SJCRH30 (cell line): ENCODE data around the gene CXCR3. TPM values are rescaled to one million over a fixed set of nuclear protein-coding genes. Genes with fewer than 3 reads are reported as not detected.
"Not testable (repeated sequence)": the region's sequence is repeated elsewhere in the genome, so short reads cannot be mapped to it uniquely, and the experiment has no call there.

Experiments
- DNase-seq, 2 experiments: peaks; one replicate each; pipeline ENCODE4 v3.0.0-alpha.2; 2015 to 2020
- H3K27ac ChIP-seq: fragments of 250-450 bp; sonication (Bioruptor Pico); 2 replicates; pipeline ENCODE4 v1.5.1; 2020; ENCODE audit warnings: mild to moderate bottlenecking, moderate library complexity
- H3K27me3 ChIP-seq: fragments of 250-450 bp; sonication (Bioruptor Pico); 2 replicates; pipeline ENCODE4 v1.5.1; 2020; ENCODE audit warnings: mild to moderate bottlenecking, moderate library complexity
- H3K36me3 ChIP-seq: fragments of 250-450 bp; sonication (Bioruptor Pico); 2 replicates; pipeline ENCODE4 v1.5.1; 2020; ENCODE audit warnings: mild to moderate bottlenecking, moderate library complexity
- H3K4me1 ChIP-seq: fragments of 250-450 bp; sonication (Bioruptor Pico); 2 replicates; pipeline ENCODE4 v1.5.1; 2020; ENCODE audit warnings: mild to moderate bottlenecking, moderate library complexity
- H3K4me3 ChIP-seq: fragments of 250-450 bp; sonication (Bioruptor Pico); 2 replicates; pipeline ENCODE4 v1.5.1; 2020; ENCODE audit warnings: mild to moderate bottlenecking, moderate library complexity
- H3K9me3 ChIP-seq: fragments of 250-450 bp; sonication (Bioruptor Pico); replicated peaks from 2 replicates; pipeline ENCODE4 v1.5.1; 2020; ENCODE audit warnings: mild to moderate bottlenecking, moderate library complexity
- total RNA-seq: library from RNA; depleted of rRNA; stranded (reverse); fragments of >200 nt; shearing (Covaris generic); gene quantifications from 2 replicates; pipeline ENCODE4 v1.2.3, GENCODE V29; 2014

Gene CXCR3
- total RNA-seq, 1 experiment from 2014 or later, result not detected

DNA sequence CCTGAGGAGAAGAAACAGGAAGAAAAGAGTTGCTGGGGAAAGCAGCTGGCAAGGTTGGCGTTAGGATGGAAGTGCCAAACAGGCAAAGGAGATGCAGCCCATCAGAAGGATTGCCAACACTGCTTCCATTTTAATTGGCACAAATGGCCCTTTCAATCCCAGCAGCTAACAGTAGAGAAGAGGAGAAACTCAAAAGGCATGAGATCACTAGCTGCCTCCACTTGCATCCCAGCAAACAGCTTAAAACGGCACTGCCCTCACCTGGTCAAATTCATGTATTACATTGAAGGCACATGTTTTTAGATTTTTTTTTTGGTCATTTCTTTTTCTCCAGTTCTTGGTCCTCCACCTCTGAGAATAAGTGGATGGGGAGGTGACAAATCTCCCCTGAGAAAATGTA, 34.1 kb upstream of the CXCR3 start:
- no peaks in the 10 kb centered on the region for H3K36me3 ChIP-seq
- H3K9me3 ChIP-seq, result no peaks in the 10 kb centered on the region
- H3K27me3 ChIP-seq, result no peaks in the 10 kb centered on the region
- H3K4me1 ChIP-seq, result no peaks in the 10 kb centered on the region
- DNase-seq, result peak; percentile 51 to 73
- no peak overlapping the region for H3K27ac ChIP-seq
- no peak overlapping the region for H3K4me3 ChIP-seq

DNA sequence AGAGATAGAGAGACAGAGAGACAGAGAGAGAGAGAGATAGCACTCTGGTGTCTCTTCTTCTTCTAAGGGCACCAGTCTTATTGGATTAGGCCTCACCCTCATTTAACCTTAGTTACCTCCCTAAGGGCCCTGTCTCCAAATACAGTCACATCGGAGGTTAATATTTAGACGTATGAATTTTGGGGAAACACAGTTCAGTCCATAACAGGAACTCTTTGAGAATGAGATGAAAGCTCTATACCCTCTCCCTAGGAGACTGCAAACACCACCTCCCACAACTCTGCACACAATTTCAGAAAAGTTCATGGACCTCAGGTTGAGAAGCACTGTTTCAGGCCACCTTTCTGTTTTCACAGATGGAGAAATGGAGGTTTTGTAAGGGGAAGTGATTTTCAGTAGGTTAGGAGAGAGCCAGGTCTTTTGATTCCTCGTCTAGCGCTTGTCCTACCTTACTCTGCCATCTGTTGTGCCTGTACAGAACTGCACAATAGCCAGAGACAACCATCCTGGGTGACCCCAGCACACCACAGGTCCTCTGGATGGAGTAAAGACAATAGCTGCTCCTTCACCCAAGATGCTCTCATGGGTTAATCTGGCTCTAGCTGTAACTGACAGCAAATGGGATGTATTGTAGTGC, 32.1 kb upstream of the CXCR3 start:
- Histone ChIP-seq H3K9me3 (no peaks in the 10 kb centered on the region), H3K27ac (no peak overlapping the region), H3K27me3 (no peaks in the 10 kb centered on the region), H3K36me3 (no peaks in the 10 kb centered on the region), H3K4me3 (no peak overlapping the region), H3K4me1 (no peaks in the 10 kb centered on the region)
- peak in 1 of 2 experiments; percentile 15 for DNase-seq

DNA sequence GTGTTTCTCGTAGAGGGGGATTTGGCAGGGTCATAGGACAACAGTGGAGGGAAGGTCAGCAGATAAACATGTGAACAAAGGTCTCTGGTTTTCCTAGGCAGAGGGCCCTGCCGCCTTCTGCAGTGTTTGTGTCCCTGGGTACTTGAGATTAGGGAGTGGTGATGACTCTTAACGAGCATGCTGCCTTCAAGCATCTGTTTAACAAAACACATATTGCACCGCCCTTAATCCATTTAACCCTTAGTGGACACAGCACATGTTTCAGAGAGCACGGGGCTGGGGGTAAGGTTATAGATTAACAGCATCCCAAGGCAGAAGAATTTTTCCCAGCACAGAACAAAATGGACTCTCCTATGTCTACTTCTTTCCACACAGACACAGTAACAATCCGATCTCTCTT, 26.1 kb upstream of the CXCR3 start:
- H3K27ac ChIP-seq, DNase-seq, H3K4me1 ChIP-seq, H3K36me3 ChIP-seq, H3K27me3 ChIP-seq, H3K4me3 ChIP-seq, H3K9me3 ChIP-seq: not testable (repeated sequence)

DNA sequence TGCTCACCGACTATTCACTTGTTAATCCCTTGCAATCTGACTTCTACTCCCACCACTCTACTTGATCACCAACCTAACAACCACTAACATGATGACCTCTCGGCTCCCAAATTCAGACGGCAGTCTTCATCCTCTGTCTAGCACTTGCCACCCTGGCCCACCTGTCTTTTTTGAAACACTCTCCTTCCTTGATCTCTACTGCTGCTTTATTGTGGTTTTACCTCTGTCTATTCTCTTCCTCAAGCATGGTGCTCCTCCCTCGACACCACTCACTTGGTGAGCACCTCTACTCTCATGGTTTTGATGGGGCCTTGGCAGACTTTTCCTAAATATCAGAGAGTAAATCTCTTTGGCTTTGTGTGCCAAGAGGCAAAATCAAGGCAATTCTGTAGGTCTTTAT, 21.7 kb upstream of the CXCR3 start:
- Histone ChIP-seq H3K4me3 (no peak overlapping the region), H3K36me3 (no peaks in the 10 kb centered on the region), H3K27ac (no peak overlapping the region), H3K4me1 (no peaks in the 10 kb centered on the region), H3K9me3 (no peaks in the 10 kb centered on the region), H3K27me3 (no peaks in the 10 kb centered on the region)
- no peak for DNase-seq

DNA sequence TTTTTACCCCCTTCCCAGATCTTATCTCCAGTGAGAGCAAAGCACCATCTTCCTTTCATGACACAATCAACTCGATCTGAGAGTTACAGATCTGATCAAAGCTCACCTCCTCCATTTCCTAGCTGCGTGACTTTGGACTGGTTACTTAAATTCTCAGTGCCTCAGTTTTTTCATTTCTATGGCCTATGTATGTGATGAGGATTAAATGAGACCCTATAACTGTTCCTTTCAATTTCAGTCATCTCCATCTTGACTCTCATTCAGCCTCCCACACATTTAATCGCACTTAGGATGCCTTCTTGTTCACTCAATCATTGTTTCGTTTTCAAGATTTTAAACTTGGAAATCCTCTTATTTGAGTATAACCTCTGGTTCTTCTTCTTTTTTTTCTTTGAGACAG, 20.1 kb upstream of the CXCR3 start:
- H3K27me3 ChIP-seq, result no peaks in the 10 kb centered on the region
- no peak overlapping the region for H3K27ac ChIP-seq
- DNase-seq, result no peak
- H3K36me3 ChIP-seq, result no peaks in the 10 kb centered on the region
- H3K4me1 ChIP-seq, result no peaks in the 10 kb centered on the region
- H3K4me3 ChIP-seq, result no peak overlapping the region
- H3K9me3 ChIP-seq, result no peaks in the 10 kb centered on the region

DNA sequence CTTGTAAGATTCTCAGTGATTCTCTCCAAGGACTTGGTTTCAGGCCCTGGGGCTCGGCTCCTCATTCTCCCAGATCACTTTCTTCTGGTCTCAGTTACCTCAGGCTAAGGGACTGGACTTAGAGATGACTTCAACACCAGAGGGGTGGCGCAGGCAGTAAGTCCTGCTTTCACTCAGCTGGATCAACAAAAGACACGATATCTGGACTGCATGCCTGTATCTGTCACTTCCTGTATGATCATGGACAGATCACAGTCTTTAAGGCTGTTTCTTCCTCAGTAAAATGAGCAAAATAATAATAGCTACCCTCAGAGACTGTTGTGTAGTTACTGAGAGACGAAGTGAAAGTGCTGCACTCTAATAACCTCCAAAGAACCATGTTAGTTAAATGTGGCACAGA, 19.5 kb upstream of the CXCR3 start:
- no peak for DNase-seq
- Histone ChIP-seq H3K27me3 (no peaks in the 10 kb centered on the region), H3K4me3 (no peak overlapping the region), H3K36me3 (no peaks in the 10 kb centered on the region), H3K9me3 (no peaks in the 10 kb centered on the region), H3K27ac (no peak overlapping the region), H3K4me1 (no peaks in the 10 kb centered on the region)

DNA sequence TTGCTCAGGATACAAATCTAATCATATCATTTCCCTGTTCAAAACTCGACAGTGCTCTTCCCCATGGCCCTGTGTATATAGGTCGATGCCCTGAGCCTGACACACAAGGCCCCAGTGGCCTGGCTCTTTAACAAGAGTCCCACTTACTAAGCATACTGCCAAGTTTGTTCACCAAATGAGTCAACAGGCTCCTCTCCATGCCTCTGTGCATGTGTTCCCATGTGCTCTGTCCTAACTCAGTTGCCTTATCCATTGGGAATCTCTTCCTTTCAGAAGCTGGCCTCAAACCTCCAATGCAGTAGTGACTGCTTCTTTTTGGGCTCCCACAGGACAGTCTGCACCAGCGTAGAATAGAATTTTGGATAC, 18.9 kb upstream of the CXCR3 start:
- Histone ChIP-seq H3K4me3 (no peak overlapping the region), H3K27me3 (no peaks in the 10 kb centered on the region), H3K36me3 (no peaks in the 10 kb centered on the region), H3K9me3 (no peaks in the 10 kb centered on the region), H3K27ac (no peak overlapping the region), H3K4me1 (no peaks in the 10 kb centered on the region)
- no peak for DNase-seq

DNA sequence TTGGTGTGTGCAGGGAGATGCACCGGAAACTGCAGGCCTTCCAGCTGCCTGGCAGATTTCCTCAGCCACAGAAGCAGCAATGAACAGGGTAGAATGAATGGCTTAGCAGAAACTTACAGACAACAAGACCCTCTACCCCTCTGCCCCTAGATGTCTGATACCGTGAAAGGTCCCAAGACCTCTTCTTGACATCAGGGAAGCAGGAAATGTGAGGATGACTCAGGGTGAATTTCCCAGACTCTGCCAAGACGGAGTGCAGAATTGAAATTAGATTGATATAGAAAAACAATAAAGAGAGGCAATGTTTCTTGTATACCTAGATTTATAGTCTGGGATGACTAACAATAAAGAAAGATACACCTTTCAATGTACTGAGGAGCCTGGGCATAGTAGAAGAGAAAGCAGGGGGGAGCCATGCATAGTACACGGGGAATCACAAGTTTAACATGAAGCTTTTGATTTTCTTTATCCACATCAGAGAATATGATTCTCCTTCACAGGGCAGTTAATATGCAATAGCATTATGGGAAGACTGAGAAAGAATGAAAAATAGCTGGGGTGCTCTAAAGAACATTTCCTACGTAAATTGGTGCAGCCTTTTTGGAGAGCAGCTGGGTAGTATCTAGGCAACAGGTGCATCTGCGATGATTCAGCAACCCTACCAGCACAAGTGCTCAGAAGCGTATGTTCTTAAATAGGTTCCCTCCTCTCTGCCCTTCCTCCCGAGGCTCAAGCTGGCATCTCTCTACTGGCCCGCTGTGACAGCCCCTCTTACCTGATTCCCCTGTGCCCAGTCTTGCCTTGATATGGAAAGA, 18.3 kb upstream of the CXCR3 start:
- peak in 1 of 2 experiments; percentile 25 for DNase-seq

DNA sequence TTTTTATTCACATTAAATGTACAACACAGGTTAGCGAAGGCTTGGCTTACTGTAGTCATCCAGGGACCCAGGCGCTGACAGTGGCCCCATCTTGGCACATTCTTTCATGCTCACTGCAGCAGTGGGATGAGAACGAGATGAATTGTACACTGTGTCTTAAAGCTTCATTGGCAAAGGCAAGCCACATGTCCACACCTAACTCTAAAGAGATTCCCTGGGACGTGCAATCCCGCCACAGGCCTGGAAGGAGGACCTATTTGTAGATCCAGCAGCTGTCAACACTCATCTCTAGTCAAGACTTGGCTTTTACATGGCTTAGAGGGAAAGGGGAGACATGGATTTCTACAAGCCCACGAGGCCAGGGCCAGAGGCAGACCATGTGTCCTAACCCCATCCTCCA, 16.1 kb upstream of the CXCR3 start:
- H3K27me3 ChIP-seq, result no peaks in the 10 kb centered on the region
- no peak overlapping the region for H3K27ac ChIP-seq
- H3K36me3 ChIP-seq, result no peaks in the 10 kb centered on the region
- no peaks in the 10 kb centered on the region for H3K4me1 ChIP-seq
- no peaks in the 10 kb centered on the region for H3K9me3 ChIP-seq
- DNase-seq, result peak; percentile 12 to 42
- no peak overlapping the region for H3K4me3 ChIP-seq

More for the DNA sequence above, 18.3 kb upstream of the CXCR3 start:
- no peaks in the 10 kb centered on the region for H3K36me3 ChIP-seq
- no peaks in the 10 kb centered on the region for H3K9me3 ChIP-seq
- H3K4me1 ChIP-seq, result no peaks in the 10 kb centered on the region
- no peaks in the 10 kb centered on the region for H3K27me3 ChIP-seq
- no peak overlapping the region for H3K27ac ChIP-seq
- no peak overlapping the region for H3K4me3 ChIP-seq

DNA sequence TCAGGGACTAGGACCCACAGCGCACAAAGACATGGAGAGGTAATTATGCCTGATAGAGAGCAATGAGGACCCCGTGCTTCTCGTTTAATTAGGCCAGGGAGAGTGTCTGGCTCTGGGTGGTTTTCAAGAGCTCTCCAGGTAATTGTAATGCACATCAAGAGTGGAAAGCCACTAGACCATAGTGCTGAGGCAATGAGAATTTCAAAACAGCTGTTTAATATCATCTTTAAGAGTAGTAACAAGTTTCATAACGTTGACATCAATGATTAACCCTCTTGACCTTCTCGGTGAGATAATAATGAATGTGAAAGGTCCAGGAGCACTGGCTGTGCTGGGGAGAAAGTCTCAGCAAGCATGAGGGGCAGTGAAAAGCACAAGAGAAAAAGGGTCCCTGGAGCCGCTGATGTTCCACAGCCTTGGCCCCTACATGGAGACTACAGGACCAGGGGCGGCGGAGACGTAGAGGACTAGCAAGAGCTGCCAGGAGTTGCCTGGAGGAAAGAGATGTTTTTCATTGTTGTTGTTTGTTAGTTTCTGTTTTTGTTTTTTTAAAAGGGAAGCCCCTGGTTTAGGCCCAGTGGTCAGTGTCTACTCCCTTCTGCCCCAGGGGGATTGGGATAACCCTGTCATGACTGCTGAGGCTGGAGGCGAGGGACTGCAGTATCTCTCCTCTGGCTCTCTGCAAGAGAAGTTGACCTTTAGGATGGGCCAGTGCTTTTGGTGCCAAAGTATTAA, 14.8 kb upstream of the CXCR3 start:
- no peaks in the 10 kb centered on the region for H3K36me3 ChIP-seq
- H3K27me3 ChIP-seq, result no peaks in the 10 kb centered on the region
- H3K9me3 ChIP-seq, result no peaks in the 10 kb centered on the region
- H3K4me1 ChIP-seq, result no peaks in the 10 kb centered on the region
- no peak for DNase-seq
- no peak overlapping the region for H3K27ac ChIP-seq
- H3K4me3 ChIP-seq, result no peak overlapping the region

DNA sequence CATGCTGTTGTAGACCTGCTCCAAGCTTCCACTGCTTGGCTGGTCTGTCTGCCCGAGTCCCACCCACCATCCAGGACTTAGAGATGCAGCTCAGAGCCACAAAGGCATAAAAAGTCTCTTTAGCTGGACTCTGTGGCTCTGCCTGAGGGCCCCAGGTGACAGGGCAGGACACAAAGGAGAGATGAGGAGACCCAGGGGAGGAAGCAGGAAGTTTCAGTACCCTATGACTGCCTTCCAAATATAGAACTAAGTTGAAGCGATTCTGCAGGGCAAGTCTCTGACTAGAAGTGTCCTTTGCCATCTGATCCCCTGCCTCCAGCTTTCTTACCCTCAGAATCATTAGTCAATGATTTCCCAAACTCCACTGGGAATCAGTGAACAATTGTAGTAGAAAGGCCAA, 11.2 kb upstream of the CXCR3 start:
- H3K36me3 ChIP-seq, result no peaks in the 10 kb centered on the region
- no peaks in the 10 kb centered on the region for H3K9me3 ChIP-seq
- DNase-seq, result no peak
- no peak overlapping the region for H3K4me3 ChIP-seq
- no peaks in the 10 kb centered on the region for H3K27me3 ChIP-seq
- H3K4me1 ChIP-seq, result no peaks in the 10 kb centered on the region
- no peak overlapping the region for H3K27ac ChIP-seq

DNA sequence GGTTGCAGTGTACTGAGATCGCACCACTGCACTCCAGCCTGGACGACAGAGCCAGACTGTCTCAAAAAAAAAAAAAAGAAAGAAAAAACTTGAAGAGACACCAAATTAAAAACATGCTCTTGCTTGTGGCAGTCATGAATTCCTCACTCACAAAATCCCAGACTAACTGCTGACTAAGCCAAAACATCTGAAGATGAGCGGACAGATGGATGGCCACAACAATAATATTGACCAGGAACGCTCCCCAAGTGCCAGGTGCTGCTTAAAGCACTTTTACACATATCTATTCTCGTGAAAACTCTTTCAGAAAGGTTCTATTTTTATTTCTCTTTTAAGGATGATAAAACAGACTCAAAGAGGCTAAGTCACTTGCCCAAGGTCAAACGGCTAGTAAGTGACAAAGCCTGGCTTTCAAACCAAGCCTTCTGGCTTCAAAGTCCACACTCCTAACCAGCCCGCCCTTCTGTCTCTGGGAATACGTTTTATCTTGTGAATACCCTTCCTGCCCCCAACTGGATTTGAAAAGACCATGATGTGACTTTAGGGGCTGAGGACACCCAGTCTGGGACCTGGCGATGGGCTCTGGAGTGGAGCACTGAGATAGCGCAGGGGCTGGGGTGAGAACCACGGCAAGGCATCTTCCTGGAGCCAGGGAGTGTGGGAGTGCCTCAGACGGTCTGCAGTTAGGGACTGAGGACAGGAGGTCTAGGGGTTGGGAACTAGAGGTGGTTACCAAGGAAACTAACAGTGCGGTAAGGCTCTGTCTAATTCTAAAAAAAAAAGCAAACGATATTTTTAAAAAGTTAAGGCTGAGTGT, 9.5 kb upstream of the CXCR3 start:
- Histone ChIP-seq H3K4me1 (no peaks in the 10 kb centered on the region), H3K27me3 (no peaks in the 10 kb centered on the region), H3K27ac (no peak overlapping the region), H3K4me3 (no peak overlapping the region), H3K36me3 (no peaks in the 10 kb centered on the region), H3K9me3 (no peaks in the 10 kb centered on the region)
- DNase-seq, result no peak

DNA sequence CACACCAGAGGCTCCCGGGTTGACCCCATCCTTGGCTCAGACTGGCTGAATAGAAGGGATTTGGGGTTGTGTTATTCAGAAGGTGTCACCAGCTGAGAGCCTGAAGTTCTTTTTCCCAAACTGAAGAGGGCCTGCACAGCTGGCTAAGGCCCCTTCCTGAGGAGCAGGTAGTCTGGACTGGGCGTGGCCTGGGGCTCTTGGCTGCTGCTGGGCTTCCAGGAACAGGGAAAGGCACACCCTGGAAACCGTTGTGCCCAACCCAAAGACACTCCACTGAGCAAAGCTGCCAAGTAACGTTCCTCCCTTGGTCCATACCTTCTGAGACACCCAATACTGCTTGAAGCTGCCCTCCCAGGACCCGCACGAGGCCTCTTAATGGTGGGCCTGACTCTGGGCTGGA, 8.3 kb upstream of the CXCR3 start:
- H3K9me3 ChIP-seq, result no peaks in the 10 kb centered on the region
- H3K36me3 ChIP-seq, result no peaks in the 10 kb centered on the region
- DNase-seq, result no peak
- no peaks in the 10 kb centered on the region for H3K27me3 ChIP-seq
- H3K27ac ChIP-seq, result no peak overlapping the region
- H3K4me1 ChIP-seq, result no peaks in the 10 kb centered on the region
- no peak overlapping the region for H3K4me3 ChIP-seq

DNA sequence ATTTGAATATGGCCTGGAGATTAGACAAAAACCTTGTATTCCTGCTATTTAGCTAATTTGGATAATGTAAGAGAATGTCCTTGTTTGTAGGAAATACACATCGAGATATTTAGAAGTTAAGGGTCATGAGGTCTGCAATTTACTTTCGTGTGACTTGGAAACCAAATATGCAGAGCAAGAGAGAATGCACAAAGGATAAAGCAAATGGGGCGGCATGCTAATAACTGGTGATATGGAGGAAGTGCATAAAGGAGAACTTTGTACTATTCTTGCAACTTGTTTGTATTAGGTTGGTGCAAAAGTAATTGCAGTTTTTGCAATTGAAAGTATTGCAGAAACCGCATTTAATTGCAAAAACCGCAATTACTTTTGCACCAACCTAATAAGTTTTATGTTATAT, 7.2 kb upstream of the CXCR3 start:
- H3K4me1 ChIP-seq, result no peaks in the 10 kb centered on the region
- no peak overlapping the region for H3K4me3 ChIP-seq
- H3K36me3 ChIP-seq, result no peaks in the 10 kb centered on the region
- H3K9me3 ChIP-seq, result no peaks in the 10 kb centered on the region
- DNase-seq, result no peak
- H3K27ac ChIP-seq, result no peak overlapping the region
- H3K27me3 ChIP-seq, result no peaks in the 10 kb centered on the region

DNA sequence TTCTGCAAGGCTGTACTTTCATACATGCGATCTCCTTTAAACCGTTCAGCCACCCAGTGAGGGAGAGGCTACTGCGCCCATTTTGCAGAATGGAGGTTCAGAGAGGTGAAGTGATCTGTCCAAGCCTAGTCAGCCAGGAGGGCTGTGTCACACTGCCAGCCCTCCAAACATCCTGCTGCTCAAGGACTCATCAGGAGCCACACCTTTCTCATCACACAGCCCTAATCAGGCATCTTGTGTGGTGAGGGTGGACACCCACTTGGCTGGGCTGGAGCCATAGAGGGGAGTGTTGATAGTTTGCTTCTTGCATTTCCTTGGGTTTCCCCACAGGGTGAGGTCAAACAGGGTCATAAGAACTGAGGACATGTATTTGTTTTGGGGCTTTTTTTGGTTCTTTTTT, 5.4 kb upstream of the CXCR3 start:
- H3K36me3 ChIP-seq, result no peaks in the 10 kb centered on the region
- H3K4me3 ChIP-seq, result no peak overlapping the region
- H3K4me1 ChIP-seq, result no peaks in the 10 kb centered on the region
- no peaks in the 10 kb centered on the region for H3K27me3 ChIP-seq
- no peak for DNase-seq
- no peak overlapping the region for H3K27ac ChIP-seq
- no peaks in the 10 kb centered on the region for H3K9me3 ChIP-seq
